Thymus (tissue), 11 donors: ENCODE results near the gene SLC17A7. TPM values are rescaled to one million over a fixed set of nuclear protein-coding genes. Genes with fewer than 3 reads are reported as not detected.

Experiments
- DNase-seq, 9 donors: peaks; one replicate each; pipeline ENCODE4 v3.0.0-alpha.2; 2013; ENCODE audit warnings: low spot score in 9 of 9, low read depth in 6 of 9, missing footprints in 1 of 9
- H3K27ac ChIP-seq, 2 donors: one replicate each; pipeline ENCODE4 v1.5.1; 2013; ENCODE audit warnings: control low read depth in 1 of 2, low read depth in 1 of 2, low read length in 1 of 2, mild to moderate bottlenecking in 1 of 2, moderate library complexity in 1 of 2
- H3K27me3 ChIP-seq, 2 donors: one replicate each; pipeline ENCODE4 v1.5.1; 2013; ENCODE audit warnings: low read length in 1 of 2; ENCODE audit not compliant: control insufficient read depth in 2 of 2, insufficient read depth in 1 of 2
- H3K36me3 ChIP-seq, 2 donors: one replicate each; pipeline ENCODE4 v1.5.1; 2013; ENCODE audit warnings: low read length in 1 of 2, mild to moderate bottlenecking in 1 of 2, moderate library complexity in 1 of 2; ENCODE audit not compliant: control insufficient read depth in 2 of 2, insufficient read depth in 2 of 2
- H3K4me1 ChIP-seq, 2 donors: one replicate each; pipeline ENCODE4 v1.5.1; 2013; ENCODE audit warnings: low read length in 2 of 2; ENCODE audit not compliant: control insufficient read depth in 2 of 2, insufficient read depth in 2 of 2
- H3K4me3 ChIP-seq, 2 donors: one replicate each; pipeline ENCODE4 v1.5.1; 2013; ENCODE audit warnings: low read length in 2 of 2, control low read depth in 1 of 2, mild to moderate bottlenecking in 1 of 2
- H3K9me3 ChIP-seq, 2 donors: one replicate each; pipeline ENCODE4 v1.5.1; 2013; ENCODE audit warnings: low read length in 1 of 2, mild to moderate bottlenecking in 1 of 2; ENCODE audit not compliant: control insufficient read depth in 2 of 2, insufficient read depth in 1 of 2
- WGBS: extraction: QIAGEN DNeasy Blood & Tissue Kit; methylation state at CpG from one replicate; pipeline ENCODE4 v1.1.7; 2013; 5-methylcytosine and 5-hydroxymethylcytosine counted together
- polyA plus RNA-seq: library from polyadenylated mRNA; stranded (reverse); fragments of 200-250 nt; gene quantifications from one replicate; pipeline ENCODE4 v1.2.3, GENCODE V29; 2013
- total RNA-seq: library from RNA; stranded (reverse); fragments of 120-200 nt; gene quantifications from one replicate; pipeline ENCODE4 v1.2.4, GENCODE V29; 2013
- donor health status: healthy.

The SLC17A7 gene
- total and polyA plus RNA-seq, 2 donors: under 0.01 to 0.57 TPM

DNA sequence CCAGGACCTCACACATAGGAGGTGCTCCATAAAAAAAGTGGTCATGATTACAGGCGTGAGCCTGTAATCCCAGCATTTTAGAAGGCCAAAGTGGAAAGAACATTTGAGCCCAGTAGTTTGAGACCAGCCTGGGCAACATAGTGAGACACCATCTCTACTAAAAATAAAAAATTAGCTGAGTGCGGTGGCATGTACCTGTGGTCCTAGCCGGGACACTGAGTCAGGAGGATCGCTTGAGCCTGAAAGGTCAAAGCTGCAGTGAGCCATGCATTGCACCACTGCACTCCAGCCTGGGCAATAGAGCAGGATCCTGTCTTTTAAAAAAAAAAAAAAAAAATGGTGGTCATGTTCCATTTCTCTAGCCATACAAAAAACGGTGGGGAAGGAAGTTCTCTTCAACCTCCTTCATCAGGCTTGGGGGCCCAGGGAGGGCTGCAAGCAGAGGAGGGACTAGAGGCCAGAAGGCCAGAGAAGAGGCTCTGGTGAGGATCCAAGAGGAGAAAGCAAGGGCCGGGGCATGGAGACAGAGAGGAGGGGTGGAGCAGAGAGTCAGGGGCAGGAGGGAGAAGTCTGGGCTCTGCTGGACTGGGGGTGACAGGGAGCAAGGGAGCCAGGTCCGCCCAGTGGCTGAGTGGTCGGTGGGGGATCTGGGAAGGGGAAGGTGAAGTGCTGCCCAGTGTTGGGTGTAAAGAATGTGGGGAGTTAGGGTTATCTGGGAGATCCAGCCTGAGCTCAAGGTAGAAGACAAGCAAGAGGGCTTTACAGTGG lies 44.4 kb downstream of the SLC17A7 start:
- 88% methylated on average over 8 of the region's 8 CpGs for WGBS
- Histone ChIP-seq H3K9me3 (no peaks in the 10 kb centered on the region), H3K27ac (no peak overlapping the region), H3K36me3 (no peaks in the 10 kb centered on the region), H3K4me3 (no peak overlapping the region), H3K27me3 (peaks cover 0 to 16% of the 10 kb centered on the region in 2 donors), H3K4me1 (peaks cover 10 to 31% of the 10 kb centered on the region in 2 donors)
- no peak for DNase-seq

DNA sequence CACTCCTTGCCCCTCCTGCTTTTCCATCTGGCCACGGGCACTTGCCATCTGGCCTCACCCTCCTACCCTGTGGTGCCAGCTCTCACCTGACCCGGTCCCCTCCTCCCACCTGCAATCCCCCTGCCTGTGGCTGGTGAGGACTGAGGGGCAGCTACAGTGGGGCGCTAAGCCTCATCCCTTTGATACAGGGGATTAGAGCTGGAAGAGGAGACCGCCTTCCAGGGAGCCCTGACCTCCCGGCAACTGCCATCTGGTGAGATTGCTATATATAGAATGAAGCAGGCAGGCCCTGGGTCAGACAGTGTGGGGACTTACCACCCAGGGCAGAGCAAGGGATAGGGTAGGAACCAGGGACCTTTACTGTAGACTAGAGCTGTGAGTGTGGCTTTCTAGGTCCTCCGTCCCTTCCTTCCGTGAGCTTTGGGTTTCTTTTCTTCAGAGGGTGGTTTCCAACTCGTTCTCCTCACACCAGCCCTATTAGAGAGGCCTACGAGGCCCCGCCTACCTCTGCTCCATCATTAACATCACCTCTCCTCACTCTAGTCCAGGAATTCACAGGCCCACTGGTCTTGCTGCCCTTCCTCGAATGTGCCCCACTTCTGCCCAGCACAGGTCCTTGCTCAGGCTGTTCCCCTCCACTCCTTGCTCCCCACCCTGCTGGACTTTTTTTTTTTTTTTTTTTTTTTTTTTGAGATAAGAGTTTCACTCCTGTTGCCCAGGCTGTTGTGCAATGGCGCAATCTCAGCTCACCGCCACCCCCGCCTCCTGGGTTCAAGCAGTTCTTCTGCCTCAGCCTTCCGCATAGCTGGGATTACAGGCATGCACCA lies 45.5 kb downstream of the SLC17A7 start:
- H3K9me3 ChIP-seq: no peaks in the 10 kb centered on the region
- no peak overlapping the region for H3K27ac ChIP-seq
- H3K4me1 ChIP-seq: peaks cover 10 to 35% of the 10 kb centered on the region in 2 donors
- peaks cover 0 to 19% of the 10 kb centered on the region in 2 donors for H3K27me3 ChIP-seq
- no peak overlapping the region for H3K4me3 ChIP-seq
- no peaks in the 10 kb centered on the region for H3K36me3 ChIP-seq
- DNase-seq: no peak
- WGBS: 86% methylated on average over 15 of the region's 15 CpGs

DNA sequence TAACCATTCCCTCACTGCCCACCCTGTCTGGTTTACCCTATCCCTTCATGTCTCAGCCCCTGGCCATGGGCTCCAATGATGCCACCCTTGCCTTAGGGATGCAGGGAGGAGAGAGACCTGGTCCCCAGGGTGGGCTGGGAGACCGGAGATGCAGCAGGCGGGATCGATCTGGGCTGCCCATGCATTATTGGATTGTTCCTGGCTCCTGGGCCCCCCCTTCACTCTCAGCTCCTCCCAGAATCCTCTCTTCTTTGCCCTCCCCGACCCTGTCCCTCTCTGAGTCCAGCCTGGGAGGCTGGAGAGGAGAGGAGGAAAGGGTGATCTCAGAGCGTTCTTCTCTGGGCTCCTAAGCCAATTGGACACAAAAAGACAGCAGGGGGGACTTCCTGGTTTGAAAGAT lies 47.4 kb downstream of the SLC17A7 start:
- peaks cover 8 to 28% of the 10 kb centered on the region in 2 donors for H3K4me1 ChIP-seq
- H3K4me3 ChIP-seq: no peak overlapping the region
- no peak for DNase-seq
- H3K27ac ChIP-seq: no peak overlapping the region
- H3K27me3 ChIP-seq: peaks cover 0 to 26% of the 10 kb centered on the region in 2 donors
- peaks cover 0 to 6% of the 10 kb centered on the region in 2 donors for H3K9me3 ChIP-seq
- no peaks in the 10 kb centered on the region for H3K36me3 ChIP-seq
- WGBS: 95% methylated on average over 5 of the region's 5 CpGs

DNA sequence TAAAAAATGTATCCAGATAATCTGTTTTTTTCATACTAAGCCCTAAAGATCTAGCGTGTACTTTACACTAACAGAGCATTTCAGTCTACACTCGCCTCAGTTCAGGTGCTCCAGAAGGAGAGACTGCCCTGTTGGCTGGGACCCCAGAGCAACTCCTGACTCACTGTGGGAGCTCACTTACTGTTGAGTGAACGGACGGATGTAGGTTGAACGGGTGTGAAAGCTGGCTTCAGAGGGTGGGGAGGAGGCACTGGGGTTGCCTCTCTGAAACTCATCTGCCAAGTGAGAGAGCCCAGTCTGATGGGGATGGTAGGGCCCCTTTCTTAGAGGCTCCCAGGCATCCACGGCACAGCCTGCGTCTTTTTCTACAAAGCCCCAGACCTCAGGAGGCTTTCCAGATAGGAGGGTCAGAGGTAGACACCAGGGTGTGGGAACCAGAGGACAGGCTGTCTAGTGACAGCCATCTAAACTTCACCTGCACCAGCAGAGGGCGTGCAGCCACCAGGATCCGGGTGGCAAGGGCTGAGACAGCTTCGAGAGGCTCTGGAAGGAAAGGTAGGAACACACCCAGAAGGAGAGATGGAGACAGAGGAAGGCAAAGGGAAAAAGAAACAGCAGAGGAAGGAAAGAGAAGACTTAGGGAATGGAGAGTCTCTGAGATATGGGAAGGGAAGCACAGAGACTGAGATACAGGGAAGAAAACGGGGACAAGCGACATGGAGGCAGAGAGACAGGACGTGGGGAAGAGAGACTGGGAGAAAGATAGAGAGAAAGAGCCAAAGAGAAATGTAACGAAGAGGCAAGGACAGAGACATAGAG lies 49.5 kb downstream of the SLC17A7 start:
- peaks cover 0 to 19% of the 10 kb centered on the region in 2 donors for H3K27me3 ChIP-seq
- H3K36me3 ChIP-seq: no peaks in the 10 kb centered on the region
- 35% methylated on average over 14 of the region's 14 CpGs for WGBS
- DNase-seq: peak; percentile 53 to 87 (median 71)
- H3K27ac ChIP-seq: no peak overlapping the region
- H3K9me3 ChIP-seq: peaks cover 0 to 17% of the 10 kb centered on the region in 2 donors
- H3K4me3 ChIP-seq: no peak overlapping the region
- H3K4me1 ChIP-seq: peaks cover 0 to 12% of the 10 kb centered on the region in 2 donors

DNA sequence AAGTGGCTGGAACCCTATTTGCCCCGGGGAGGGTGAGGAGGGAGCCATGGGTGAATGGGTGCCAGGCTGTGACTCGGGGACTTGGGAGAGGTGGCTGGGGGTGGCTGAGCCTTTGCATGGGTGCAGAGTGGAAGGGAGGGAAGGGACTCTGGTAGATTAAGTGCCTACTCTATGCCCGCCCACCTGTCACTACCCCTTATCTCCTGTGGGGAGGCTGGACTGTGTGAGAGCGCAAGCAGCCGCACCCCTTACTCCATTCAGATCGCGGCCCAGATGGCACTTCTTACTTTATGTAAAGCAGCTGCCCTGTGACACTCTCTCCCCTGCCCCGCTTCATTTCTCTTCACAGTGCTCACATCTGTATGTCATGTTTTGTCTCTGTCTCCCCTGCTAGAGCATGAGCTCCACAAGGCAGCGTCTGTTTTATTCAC lies 50.4 kb downstream of the SLC17A7 start:
- DNase-seq: no peak
- peaks cover 0 to 19% of the 10 kb centered on the region in 2 donors for H3K27me3 ChIP-seq
- 89% methylated on average over 9 of the region's 9 CpGs for WGBS
- no peaks in the 10 kb centered on the region for H3K36me3 ChIP-seq
- peaks cover 0 to 12% of the 10 kb centered on the region in 2 donors for H3K4me1 ChIP-seq
- H3K9me3 ChIP-seq: peaks cover 0 to 17% of the 10 kb centered on the region in 2 donors
- H3K27ac ChIP-seq: no peak overlapping the region
- no peak overlapping the region for H3K4me3 ChIP-seq

DNA sequence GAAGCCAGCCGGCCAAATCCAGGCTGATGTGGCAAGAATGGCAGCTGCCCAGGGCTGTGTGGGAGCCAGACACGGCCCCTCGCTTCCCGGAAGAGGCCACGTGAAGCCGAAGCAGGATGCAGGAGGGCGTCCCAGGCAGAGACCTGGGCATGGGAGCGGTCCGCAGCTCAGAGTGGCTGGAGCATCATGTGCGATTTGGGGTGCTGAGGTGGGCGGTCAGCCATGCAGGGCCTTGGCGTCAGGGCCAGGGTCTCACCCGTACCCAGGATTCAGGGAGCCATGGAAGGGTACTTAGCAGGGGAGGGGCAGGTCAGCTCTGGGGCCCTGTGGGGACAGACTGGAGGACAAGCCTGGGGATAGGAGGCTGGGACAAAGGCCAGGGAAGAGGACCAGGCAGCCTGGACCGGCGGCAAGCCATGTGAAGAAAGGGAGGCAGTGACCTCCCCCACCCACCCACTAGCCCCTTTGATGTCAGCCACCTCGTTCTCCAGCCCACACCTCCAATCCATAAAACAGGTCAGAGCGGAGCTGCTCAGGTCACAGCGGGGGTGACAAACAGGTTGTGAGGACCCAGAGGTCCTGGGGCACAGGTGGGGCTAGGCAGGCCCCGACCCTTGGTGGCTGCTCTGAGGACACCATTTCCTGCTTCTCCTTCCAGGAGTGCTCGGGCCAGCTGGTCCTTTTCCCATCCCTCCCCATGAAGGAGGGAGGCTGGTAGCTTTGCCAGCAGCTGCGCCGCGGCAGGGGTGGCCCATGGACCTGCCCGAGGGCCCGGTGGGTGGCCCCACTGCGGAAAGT lies 51.0 kb downstream of the SLC17A7 start:
- H3K36me3 ChIP-seq: no peaks in the 10 kb centered on the region
- no peak overlapping the region for H3K4me3 ChIP-seq
- no peak for DNase-seq
- WGBS: 91% methylated on average over 26 of the region's 26 CpGs
- H3K27ac ChIP-seq: no peak overlapping the region
- peaks cover 0 to 17% of the 10 kb centered on the region in 2 donors for H3K9me3 ChIP-seq
- H3K27me3 ChIP-seq: peaks cover 0 to 17% of the 10 kb centered on the region in 2 donors
- peaks cover 0 to 12% of the 10 kb centered on the region in 2 donors for H3K4me1 ChIP-seq

DNA sequence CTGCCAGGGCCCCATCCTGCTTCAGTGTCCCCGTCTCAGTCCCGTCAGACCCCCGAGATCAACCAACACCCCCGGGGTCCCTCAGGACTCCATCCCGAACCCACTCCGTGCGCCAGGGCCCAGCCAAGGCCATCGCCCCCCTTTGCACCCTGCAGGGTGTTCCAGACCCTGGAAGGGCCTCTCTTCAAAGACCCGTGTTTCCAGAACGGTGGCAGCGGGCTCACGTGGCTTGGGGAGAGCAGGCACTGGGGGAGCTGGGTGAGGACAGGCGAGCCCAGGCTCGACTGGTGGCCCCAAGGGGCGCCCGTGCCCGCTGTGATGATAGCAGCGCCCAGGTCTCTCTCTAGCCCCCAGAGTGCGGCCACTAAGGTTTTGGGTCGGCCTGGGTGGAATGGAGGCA lies 51.9 kb downstream of the SLC17A7 start:
- H3K4me1 ChIP-seq: peaks cover 0 to 12% of the 10 kb centered on the region in 2 donors
- H3K36me3 ChIP-seq: no peaks in the 10 kb centered on the region
- no peak overlapping the region for H3K27ac ChIP-seq
- no peak for DNase-seq
- 97% methylated on average over 20 of the region's 20 CpGs for WGBS
- peaks cover 0 to 17% of the 10 kb centered on the region in 2 donors for H3K9me3 ChIP-seq
- H3K4me3 ChIP-seq: no peak overlapping the region
- H3K27me3 ChIP-seq: peaks cover 0 to 17% of the 10 kb centered on the region in 2 donors

DNA sequence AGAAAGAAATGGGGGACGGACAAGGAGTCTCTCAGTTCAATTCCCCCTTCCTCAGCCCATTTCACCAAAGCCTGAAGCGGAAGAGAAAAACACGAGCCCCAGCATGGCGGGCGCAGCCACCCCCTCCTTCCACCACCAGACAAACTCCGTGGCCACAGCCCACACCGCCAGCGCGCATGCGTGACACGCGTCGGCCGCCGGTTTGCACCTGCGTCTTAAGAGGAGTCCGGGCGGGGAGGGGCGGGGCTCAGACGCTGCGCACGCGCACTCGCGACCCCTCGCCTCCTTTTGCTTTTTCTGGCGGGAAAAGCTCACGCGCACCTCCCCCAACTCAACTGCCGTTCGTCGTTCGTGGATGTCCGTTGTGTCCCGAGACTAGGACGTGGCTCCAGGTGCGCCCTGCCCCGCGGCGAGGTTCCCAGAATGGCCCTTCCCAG lies 53.4 kb downstream of the SLC17A7 start, which contains the start of gene KASH5:
TSS of gene KASH5 (plus strand) at position 314 of the 437 bp plus-strand sequence. CDS start 2,635 bp downstream, outside the sequence.
- Histone ChIP-seq H3K36me3 (no peaks in the 10 kb centered on the region), H3K4me3 (peak within 1 kb of the TSS in 1 of 2 donors; percentile 15), H3K9me3 (peaks cover 0 to 17% of the 10 kb centered on the region in 2 donors), H3K27ac (no peak within 1 kb of the TSS), H3K4me1 (peaks cover 0 to 5% of the 10 kb centered on the region in 2 donors), H3K27me3 (peaks cover 0 to 10% of the 10 kb centered on the region in 2 donors)
- WGBS: 54% methylated on average over 40 of the region's 40 CpGs
- peak in 4 of 9 donors; percentile 41 to 65 (median 48) for DNase-seq
